Vagina (tissue), 2 donors: Measurements from ENCODE around the gene CEND1.

ENCODE experiments used
- POLR2A ChIP-seq, 2 donors: fragments of 450-650 bp; IDR thresholded peaks; one replicate each; pipeline ENCODE4 v1.6.1; 2017; ENCODE audit warnings: antibody characterized with exemption in 2 of 2, mild to moderate bottlenecking in 2 of 2, moderate library complexity in 2 of 2
- TF ChIP-seq, protein P1 (sequence below), 3 experiments: fragments of 450-650 bp in 2 of 3; fragments of 200-600 bp in 1 of 3; sonication (generic) in 1 of 3; IDR thresholded peaks; one replicate each; pipeline ENCODE4 v1.5.1; 2017 to 2019; ENCODE audit warnings: antibody characterized with exemption in 3 of 3, mild to moderate bottlenecking in 2 of 3, moderate library complexity in 2 of 3

- TF ChIP-seq, protein P1, sequence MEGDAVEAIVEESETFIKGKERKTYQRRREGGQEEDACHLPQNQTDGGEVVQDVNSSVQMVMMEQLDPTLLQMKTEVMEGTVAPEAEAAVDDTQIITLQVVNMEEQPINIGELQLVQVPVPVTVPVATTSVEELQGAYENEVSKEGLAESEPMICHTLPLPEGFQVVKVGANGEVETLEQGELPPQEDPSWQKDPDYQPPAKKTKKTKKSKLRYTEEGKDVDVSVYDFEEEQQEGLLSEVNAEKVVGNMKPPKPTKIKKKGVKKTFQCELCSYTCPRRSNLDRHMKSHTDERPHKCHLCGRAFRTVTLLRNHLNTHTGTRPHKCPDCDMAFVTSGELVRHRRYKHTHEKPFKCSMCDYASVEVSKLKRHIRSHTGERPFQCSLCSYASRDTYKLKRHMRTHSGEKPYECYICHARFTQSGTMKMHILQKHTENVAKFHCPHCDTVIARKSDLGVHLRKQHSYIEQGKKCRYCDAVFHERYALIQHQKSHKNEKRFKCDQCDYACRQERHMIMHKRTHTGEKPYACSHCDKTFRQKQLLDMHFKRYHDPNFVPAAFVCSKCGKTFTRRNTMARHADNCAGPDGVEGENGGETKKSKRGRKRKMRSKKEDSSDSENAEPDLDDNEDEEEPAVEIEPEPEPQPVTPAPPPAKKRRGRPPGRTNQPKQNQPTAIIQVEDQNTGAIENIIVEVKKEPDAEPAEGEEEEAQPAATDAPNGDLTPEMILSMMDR (IDR thresholded peaks at IDR 0.05): peak in 2 of 3 experiments; percentile 2 to 49
- no peak for TF ChIP-seq POLR2A (IDR thresholded peaks at IDR 0.05)
Observed at GRCh38 chr11:765025-765801, 24.7 kb downstream of the CEND1 start.
